NCI-H82 treated with DMSO at 0.1 percent for 48 hours (cell line): ENCODE results near the gene HOMER1.
"Not testable (repeated sequence)": the region's sequence is repeated elsewhere in the genome, so short reads cannot be mapped to it uniquely, and the experiment has no call there.

Source experiments
- DNase-seq: peaks from one replicate; lab custom pipeline; 2025; ENCODE audit not compliant: unreplicated experiment; lab: John Stamatoyannopoulos, UW

Gene HOMER1

GRCh38 chr5:79518718-79519117 lies 4.8 kb upstream of the HOMER1 start:
- no peak for DNase-seq

GRCh38 chr5:79517601-79518000 lies 3.7 kb upstream of the HOMER1 start:
- DNase-seq, result no peak

- DNase-seq, result no peak
These were observed 3.1 kb upstream of the HOMER1 start for GRCh38 chr5:79516986-79517385.

DNA sequence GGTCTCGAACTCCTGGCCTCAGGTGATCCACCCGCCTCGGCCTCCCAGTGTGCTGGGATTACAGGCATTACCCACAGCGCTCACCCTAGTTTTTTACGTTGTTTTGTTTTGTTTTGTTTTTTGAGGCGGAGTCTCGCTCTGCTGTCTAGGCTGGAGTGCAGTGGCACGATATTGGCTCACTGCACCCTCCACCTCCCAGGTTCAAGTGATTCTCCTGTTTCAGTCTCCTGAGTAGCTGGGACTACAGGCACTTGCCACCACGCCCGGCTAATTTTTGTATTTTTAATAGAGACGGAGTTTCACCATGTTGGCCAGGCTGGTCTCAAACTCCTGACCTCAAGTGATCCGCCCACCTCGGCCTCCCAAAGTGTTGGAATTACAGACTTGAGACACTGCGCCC lies 2.4 kb upstream of the HOMER1 start:
- not testable (repeated sequence) for DNase-seq

DNA sequence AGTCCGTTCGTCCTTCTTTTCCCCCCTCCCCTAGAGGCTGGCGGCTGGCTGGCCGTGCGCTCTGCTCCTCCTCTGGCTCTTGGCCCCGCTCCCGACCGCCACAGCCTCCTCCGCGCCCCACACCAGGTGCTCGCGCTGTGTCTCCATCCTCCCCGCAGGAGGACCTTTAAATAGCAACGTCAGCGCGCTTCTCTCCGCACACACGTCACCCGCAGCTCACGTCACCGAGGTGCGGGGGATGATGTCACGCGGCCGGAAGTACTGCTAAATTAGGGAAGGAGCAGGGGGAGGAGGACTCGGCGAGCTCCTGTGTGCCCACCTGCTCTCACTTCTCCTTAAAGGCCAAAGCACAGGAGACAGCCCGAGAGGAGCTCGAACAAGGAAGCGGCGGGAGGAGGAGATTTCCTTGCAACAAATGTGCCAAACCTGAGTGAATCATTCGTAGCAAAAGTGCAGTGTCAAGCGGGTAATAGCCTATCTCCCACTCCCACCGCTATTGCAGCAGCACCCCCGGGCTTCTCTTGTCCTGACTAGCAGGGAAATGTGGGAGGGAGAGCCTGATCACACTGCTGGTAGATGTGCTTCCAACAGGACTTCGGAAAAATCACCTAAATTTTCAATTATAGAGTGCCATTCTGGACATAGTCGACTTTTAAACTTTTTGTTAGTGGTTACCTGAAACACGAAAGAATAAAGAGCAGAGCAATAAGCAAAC lies 614 bp upstream of the HOMER1 start:
- peak; percentile 53 for DNase-seq

DNA sequence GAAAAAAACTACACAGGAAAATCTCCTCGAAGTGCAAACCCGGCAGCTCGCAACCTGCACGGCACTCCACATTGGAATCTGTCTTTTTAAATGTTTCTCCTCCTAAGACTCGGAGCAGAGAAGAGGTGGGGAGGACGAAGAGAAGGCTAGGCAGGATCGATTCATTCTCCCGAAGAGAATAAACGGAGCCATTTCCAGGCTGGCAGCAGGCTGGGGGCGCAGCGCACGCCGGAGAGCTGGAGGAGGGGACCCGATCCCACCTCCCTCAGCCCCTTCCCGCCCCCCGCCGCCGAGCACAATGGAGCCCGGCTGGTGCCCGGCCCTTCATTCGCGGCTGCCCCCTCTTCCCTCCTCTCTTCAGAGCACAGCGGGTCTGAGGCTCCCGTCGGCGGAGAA lies 628 bp downstream of the HOMER1 start:
- DNase-seq, result no peak

GRCh38 chr5:79512471-79513307 lies 1.2 kb downstream of the HOMER1 start:
- DNase-seq, result no peak

- no peak for DNase-seq
These were observed 1.9 kb downstream of the HOMER1 start for GRCh38 chr5:79512049-79512448.

DNA sequence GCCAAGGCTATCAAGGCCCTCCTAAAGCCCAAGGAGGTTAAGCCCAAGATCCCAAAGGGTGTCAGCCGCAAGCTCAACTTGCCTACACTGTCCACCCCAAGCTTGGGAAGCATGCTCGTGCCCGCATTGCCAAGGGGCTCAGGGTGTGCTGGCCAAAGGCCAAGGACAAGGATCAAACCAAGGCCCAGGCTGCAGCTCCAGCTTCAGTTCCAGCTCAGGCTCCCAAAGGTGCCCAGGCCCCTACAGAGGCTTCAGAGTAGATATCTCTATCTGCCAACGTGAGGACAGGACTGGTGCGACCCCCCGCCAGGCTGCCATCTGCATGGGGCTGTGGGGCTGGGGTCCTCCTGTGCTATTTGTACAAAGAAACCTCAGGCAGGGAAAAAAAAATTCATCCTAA lies 3.3 kb downstream of the HOMER1 start:
- no peak for DNase-seq

DNA sequence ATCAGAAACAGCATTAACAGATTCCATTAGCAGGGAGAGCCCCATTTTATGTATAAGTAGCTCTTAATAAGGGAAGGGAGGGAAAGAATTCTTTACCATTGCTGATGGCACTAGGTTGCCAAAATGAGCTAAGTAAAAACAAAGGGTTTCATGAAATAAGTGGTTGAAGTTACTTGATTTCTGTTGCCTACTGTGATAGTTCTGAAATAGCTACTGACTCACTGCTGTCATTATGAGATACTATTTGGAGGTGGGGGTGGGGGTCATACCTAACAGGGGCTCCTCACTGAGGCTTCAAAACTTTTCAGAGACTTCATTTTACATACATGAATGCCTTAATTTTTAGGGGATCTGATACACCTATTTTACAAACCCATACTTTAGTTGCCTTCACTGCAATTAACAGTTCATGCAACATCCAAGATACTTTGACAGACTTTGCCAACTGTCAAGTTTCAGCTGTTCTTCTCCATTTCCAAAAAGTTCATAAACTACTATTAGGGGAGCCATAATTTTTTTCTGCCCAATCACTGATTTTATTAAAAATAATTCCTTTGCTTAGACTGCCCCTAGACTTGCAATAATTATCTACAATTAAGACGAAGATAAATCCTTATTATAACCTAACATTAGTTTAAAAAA lies 4.6 kb downstream of the HOMER1 start:
- no peak for DNase-seq

- no peak for DNase-seq
These were observed 5.1 kb downstream of the HOMER1 start for GRCh38 chr5:79508794-79509193.

- no peak for DNase-seq
These were observed 5.6 kb downstream of the HOMER1 start for GRCh38 chr5:79508354-79508753.

GRCh38 chr5:79507251-79508205 lies 6.4 kb downstream of the HOMER1 start:
- DNase-seq, result no peak

DNA sequence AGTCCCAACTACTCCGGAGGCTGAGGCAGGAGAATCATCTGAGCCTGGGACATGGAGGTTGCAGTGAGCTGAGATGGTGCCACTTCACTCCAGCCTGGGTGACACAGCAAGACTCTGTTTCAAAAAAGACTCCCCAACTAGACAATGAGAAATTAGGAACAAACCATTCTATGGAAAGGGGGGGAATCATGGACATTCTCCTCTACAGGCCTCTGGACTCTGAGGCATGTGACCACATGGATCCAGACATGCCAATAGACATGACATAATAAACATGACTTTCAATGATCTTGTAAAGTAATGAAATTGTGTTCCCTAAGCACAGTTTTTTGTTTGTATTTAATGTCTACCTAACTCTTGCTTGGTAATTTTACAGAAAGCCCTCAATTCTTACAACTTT lies 8.8 kb downstream of the HOMER1 start:
- no peak for DNase-seq

DNA sequence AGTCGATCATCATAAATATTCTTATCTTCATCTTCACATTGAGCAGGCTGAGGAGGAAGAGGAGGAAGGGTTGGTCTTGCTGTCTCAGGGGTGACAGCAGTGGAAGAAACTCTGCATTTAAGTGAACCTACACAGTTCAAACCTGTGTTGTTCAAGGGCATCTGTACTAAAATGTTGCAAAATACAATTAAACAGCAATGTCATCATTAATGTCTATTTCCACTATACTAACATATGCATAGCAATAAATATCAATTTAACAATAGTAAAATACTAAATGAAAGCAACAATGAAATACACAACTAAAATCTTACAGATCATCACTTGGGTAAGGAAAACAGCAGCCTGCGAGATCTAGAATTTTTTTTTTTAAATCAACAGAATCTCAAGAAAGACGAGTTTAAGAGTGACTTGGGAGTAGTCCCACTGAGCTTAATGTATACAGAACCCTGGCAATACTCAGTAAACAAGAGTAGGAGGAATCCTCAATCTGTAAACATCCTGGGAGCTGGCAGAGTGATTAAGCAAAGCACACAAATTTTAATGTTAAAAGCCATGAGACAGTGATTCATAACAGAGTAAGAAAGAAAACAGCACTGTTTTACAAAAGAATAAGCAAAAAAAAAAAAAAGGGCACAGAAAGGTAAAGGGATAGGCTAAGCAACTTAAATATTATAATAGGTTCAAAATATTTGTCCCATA lies 10.0 kb downstream of the HOMER1 start:
- no peak for DNase-seq

- no peak for DNase-seq
These were observed 14.2 kb downstream of the HOMER1 start for GRCh38 chr5:79499640-79500273.

GRCh38 chr5:79495311-79495710 lies 18.6 kb downstream of the HOMER1 start:
- DNase-seq, result no peak

DNA sequence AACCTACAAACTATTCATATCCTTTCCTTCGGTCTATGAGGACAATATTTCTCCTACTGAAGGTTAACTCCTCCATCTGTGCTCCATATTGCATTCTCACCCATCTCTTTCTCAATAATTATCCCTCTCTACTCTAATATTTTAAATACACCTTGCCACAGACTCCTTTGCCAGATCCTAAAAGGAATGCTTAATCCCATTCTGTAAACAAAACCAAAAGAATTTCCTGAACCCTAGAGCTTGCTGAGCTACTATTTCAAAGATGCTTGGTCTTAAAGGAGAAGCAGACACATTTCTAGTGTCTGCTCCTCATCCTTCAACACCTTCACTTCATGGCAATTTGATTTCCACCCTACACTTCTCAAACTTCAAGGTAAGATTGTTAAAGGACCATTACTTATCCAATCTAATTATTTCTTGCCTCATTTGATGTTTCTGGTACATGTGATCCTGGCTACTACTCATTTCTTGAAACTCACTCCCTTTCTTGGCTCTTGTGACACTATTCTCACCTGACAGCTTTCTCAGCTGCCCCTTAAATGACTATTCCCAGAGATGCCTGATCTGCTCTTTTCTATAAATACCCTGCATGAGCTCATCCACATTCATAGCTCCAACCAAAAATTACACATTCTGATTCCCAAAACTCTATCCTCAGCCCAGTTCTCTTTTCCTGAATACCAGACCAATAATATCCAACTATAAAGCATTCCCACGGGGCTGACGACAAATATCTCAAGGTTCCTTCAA lies 20.2 kb downstream of the HOMER1 start:
- no peak for DNase-seq

DNA sequence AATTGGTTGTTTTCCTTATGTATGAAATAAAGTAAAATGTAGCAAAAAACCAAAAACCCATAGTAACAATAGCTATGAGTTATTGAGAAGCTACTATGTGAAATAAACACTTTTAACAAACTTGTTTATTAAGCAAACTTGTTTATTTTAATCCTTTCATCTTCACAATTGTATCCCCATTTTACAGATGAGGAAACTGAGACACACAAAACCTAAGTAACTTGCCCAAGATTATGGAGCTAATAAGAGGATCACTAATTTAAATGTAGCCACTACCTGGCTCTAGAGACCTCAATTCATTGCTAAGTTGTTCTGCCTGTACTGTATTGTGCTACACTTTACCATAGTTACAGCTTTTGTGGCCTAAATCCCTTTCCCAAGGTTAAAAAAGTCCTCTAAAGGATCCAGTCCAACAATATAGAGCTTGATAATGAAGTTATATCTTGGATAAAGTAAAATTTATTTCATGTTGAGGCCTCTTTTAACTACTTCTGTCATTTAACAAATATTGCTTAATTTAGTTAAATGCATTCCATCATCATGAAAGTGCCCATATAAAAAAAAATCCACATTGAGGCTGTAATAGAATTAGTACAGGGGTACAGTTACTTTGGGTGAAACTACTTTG lies 22.1 kb downstream of the HOMER1 start:
- no peak for DNase-seq
